Stimulated activated memory B cell treated with anti-CD40 and anti-IgM and Interleukin-4, amounts not matched to agents 10 μg/mL and 1 μg/mL and 100 μg/mL, for 72 hours (primary cell): Measurements from ENCODE around the gene OR2L3.
"Not testable (repeated sequence)": the region's sequence is repeated elsewhere in the genome, so short reads cannot be mapped to it uniquely, and the experiment has no call there.

Source experiments
- ATAC-seq: fragments of 150-1000 bp; cut with Tn5 transposase; 2 replicates; pipeline ENCODE4 v1.10.0; 2021
- H3K27ac Mint-ChIP-seq: one replicate; pipeline ENCODE4 v1.8.0; 2022; ENCODE audit warnings: mild to moderate bottlenecking, mixed read lengths
- H3K27me3 Mint-ChIP-seq: one replicate; pipeline ENCODE4 v1.8.0; 2022; ENCODE audit warnings: mixed read lengths
- H3K36me3 Mint-ChIP-seq: one replicate; pipeline ENCODE4 v1.8.0; 2022; ENCODE audit warnings: mixed read lengths
- H3K4me1 Mint-ChIP-seq: one replicate; pipeline ENCODE4 v1.8.0; 2022; ENCODE audit warnings: mixed read lengths
- H3K4me3 Mint-ChIP-seq: one replicate; pipeline ENCODE4 v1.8.0; 2022; ENCODE audit warnings: mild to moderate bottlenecking, moderate library complexity, mixed read lengths
- H3K9me3 Mint-ChIP-seq: one replicate; pipeline ENCODE4 v1.8.0; 2022; ENCODE audit warnings: mixed read lengths

Gene OR2L3

DNA sequence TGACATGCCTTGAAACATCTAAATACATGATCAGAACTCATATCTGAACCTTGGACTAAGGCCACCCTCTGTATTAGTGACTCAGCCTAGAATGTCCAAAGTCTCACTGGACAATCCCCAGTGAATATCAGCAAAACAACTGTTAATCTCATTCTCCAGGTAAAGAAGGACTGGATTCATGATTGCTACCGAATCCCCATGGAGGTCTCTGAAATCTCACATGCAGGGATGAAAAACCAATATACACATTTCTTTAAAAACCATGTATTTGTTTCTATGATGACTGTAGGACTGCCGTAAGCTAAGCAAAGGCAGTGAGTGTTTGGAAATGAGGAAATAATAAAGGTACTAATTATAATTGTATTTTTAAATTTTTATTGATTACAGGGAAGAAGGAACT is at the start of gene OR2L3:
Gene OR2L3 (plus strand): TSS at position 301 of the 400 bp plus-strand sequence. CDS start 13,846 bp downstream, outside the sequence.
- no peak for ATAC-seq
- Mint-ChIP-seq H3K27ac (no peak within 1 kb of the TSS), H3K4me3 (no peak within 1 kb of the TSS), H3K27me3 (no peaks in the 10 kb centered on the region), H3K4me1 (no peaks in the 10 kb centered on the region), H3K36me3 (no peaks in the 10 kb centered on the region), H3K9me3 (peaks cover 9% of the 10 kb centered on the region)

- peaks cover 3% of the 10 kb centered on the region for H3K9me3 Mint-ChIP-seq
- H3K27ac Mint-ChIP-seq, result no peak overlapping the region
- no peak for ATAC-seq
- H3K4me3 Mint-ChIP-seq, result no peak overlapping the region
- no peaks in the 10 kb centered on the region for H3K4me1 Mint-ChIP-seq
- no peaks in the 10 kb centered on the region for H3K27me3 Mint-ChIP-seq
- no peaks in the 10 kb centered on the region for H3K36me3 Mint-ChIP-seq
These were observed 47.8 kb upstream of the OR2L3 start for GRCh38 chr1:247998811-247999210.

- Mint-ChIP-seq H3K36me3 (no peaks in the 10 kb centered on the region), H3K4me1 (no peaks in the 10 kb centered on the region), H3K4me3 (no peak overlapping the region), H3K27ac (no peak overlapping the region), H3K9me3 (peaks cover 3% of the 10 kb centered on the region), H3K27me3 (no peaks in the 10 kb centered on the region)
- ATAC-seq, result no peak
These were observed 46.5 kb upstream of the OR2L3 start for GRCh38 chr1:248000169-248000568.

DNA sequence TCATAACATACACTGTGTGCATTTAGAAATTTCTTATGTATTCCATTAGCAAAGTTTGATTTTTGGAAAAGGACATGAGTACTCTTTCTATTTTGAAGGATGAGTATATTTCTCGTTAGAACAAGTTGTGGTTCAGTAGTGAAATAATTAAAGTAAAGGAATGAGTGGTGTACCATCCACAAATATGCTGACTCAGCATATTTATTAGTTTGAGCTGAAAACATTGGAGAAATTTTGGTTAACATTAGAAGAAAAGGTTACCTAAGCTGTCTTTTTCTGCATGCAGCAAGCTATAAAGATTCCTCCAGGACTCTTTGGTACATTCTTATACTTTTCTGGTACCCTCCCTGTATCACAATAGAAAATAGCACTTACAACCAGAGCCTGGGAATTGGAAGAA is 38.9 kb upstream of the OR2L3 start:
- H3K4me1 Mint-ChIP-seq, result no peaks in the 10 kb centered on the region
- ATAC-seq, result no peak
- H3K9me3 Mint-ChIP-seq, result peaks cover 24% of the 10 kb centered on the region
- no peaks in the 10 kb centered on the region for H3K36me3 Mint-ChIP-seq
- H3K27me3 Mint-ChIP-seq, result no peaks in the 10 kb centered on the region
- H3K4me3 Mint-ChIP-seq, result no peak overlapping the region
- H3K27ac Mint-ChIP-seq, result no peak overlapping the region

DNA sequence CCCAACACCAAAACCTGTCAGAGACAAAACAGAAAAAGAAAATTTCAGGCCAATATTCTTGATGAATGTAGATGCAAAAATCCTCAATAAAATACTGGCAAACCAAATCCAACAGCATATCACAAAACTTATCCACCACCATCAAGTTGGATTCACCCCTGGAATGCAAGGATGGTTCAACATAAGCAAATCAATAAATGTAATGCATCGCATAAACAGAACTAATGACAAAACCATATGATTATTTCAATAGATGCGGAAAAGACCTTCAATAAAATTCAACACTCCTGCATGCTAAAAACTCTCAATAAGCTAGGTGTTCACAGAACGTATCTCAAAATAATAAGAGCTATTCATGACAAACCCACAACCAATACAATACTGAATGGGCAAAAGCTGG is 37.0 kb upstream of the OR2L3 start:
- Mint-ChIP-seq H3K4me3 (no peak overlapping the region), H3K27me3 (no peaks in the 10 kb centered on the region), H3K4me1 (no peaks in the 10 kb centered on the region), H3K9me3 (peaks cover 21% of the 10 kb centered on the region), H3K36me3 (no peaks in the 10 kb centered on the region), H3K27ac (no peak overlapping the region)
- ATAC-seq, result no peak

DNA sequence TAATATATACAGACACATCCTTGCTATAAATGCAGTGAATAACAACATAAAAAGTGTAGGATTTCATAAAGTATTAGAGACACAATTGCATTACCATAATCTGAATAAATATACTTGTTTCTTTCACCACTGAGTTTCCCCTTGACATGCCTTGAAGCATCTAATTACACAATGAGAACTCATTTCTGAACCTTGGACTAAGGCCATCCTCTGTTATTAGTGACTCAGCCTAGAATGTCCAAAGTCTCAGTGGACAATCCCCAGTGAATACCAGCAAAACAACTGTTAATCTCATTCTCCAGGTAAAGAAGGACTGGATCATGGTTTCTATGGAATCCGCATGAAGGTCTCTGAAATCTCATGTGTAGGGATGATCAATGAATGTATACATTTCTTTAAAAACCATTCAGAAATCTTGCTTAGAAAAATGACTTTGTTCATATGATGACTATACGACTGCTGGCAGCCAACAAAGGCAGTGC is 33.4 kb upstream of the OR2L3 start, which contains the start of gene OR2L5:
Gene OR2L5 (plus strand): TSS at position 432 of the 482 bp plus-strand sequence. CDS start 8,288 bp downstream, outside the sequence.
- H3K36me3 Mint-ChIP-seq, result no peaks in the 10 kb centered on the region
- no peak for ATAC-seq
- H3K9me3 Mint-ChIP-seq, result peaks cover 21% of the 10 kb centered on the region
- no peak within 1 kb of the TSS for H3K27ac Mint-ChIP-seq
- no peaks in the 10 kb centered on the region for H3K27me3 Mint-ChIP-seq
- no peak within 1 kb of the TSS for H3K4me3 Mint-ChIP-seq
- H3K4me1 Mint-ChIP-seq, result no peaks in the 10 kb centered on the region

GRCh38 chr1:248015803-248016202 is 30.8 kb upstream of the OR2L3 start:
- Mint-ChIP-seq H3K9me3 (peaks cover 4% of the 10 kb centered on the region), H3K27me3 (no peaks in the 10 kb centered on the region), H3K4me3 (no peak overlapping the region), H3K36me3 (no peaks in the 10 kb centered on the region), H3K27ac (no peak overlapping the region), H3K4me1 (no peaks in the 10 kb centered on the region)
- no peak for ATAC-seq

DNA sequence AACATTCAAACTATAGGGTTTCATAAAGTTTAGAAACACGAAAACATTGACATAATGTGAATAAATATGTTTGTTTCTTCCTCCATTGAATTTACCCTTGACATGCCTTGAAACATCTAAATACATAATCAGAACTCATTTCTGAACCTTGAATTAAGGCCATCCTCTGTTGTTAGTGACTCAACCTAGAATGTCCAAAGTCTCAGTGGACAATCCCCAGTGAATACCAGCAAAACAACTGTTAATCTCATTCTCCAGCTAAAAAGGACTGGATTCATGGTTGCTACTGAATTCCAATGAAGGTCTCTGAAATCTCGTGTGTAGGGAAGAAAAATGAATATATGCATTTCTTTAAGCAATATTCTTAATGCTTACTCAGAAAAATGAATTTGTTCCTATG is 16.9 kb upstream of the OR2L3 start, which contains the start of gene OR2L2:
Gene OR2L2 (plus strand): TSS at position 301 of the 400 bp plus-strand sequence. CDS start 8,198 bp downstream, outside the sequence.
- H3K9me3 Mint-ChIP-seq, result peaks cover 10% of the 10 kb centered on the region
- no peak for ATAC-seq
- H3K4me1 Mint-ChIP-seq, result no peaks in the 10 kb centered on the region
- no peak within 1 kb of the TSS for H3K27ac Mint-ChIP-seq
- no peaks in the 10 kb centered on the region for H3K36me3 Mint-ChIP-seq
- no peaks in the 10 kb centered on the region for H3K27me3 Mint-ChIP-seq
- no peak within 1 kb of the TSS for H3K4me3 Mint-ChIP-seq

DNA sequence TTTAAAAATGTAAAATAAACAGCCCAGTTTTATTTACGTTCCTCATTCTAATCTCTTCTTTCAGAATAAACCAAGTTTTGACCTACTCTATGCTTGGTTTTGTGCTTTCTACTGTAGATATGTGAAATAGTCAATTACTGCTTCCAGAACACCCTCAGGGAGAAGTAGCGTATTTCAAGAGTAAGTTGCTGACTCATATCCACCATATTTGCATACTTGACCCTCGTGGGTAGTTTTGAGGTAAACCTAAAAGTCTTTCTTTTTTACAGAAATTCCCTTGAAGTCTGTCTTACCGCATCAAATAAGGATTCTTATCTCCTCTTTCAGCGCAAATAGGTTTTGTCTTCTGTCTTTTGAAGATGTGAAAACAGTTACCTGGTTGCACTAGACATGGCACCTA is 1.4 kb upstream of the OR2L3 start:
- Mint-ChIP-seq H3K9me3 (peaks cover 14% of the 10 kb centered on the region), H3K27me3 (no peaks in the 10 kb centered on the region), H3K27ac (no peak overlapping the region), H3K4me1 (no peaks in the 10 kb centered on the region), H3K4me3 (no peak overlapping the region), H3K36me3 (no peaks in the 10 kb centered on the region)
- ATAC-seq, result no peak

DNA sequence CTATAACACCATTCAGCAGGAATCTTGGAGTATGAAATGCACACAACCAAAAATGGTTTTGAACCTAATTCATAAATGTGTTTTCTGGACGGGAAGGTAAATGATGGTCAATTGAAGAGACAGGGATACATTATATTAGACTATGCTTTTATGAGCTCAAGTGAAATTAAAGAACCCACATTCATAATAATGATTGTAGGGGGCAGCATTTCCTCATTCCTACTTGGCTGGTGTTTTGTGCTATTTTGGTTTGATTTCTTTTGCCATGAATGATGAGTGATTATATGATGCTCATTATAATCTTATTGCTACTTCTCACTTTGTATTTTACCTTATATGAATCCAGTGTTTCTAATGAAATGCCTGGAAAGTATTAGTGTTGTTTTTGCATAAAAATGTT is 372 bp downstream of the OR2L3 start:
- H3K36me3 Mint-ChIP-seq, result no peaks in the 10 kb centered on the region

DNA sequence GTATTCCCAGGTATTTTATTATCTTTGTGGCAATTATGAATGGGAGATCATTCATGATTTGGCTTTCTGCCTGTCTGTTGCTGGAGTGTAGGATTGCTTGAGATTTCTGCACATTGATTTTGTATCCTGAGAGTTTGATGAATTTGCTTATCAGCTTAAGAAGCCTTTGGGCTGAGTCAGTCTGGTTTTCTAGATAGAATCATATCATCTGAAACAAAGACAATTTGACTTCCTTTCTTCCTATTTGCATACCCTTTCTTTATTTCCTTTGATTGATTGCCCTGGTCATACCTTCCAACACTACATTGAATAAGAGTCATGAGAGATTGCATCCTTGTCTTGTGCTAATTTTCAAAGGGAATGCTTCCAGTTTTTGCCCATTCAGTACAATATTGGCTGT is 8.0 kb downstream of the OR2L3 start:
- no peak overlapping the region for H3K4me3 Mint-ChIP-seq
- no peak overlapping the region for H3K27ac Mint-ChIP-seq
- H3K27me3 Mint-ChIP-seq, result no peaks in the 10 kb centered on the region
- H3K9me3 Mint-ChIP-seq, result peaks cover 6% of the 10 kb centered on the region
- H3K4me1 Mint-ChIP-seq, result no peaks in the 10 kb centered on the region
- no peak for ATAC-seq
- no peaks in the 10 kb centered on the region for H3K36me3 Mint-ChIP-seq

More for the DNA sequence above, 372 bp downstream of the OR2L3 start:
- Mint-ChIP-seq H3K27me3 (no peaks in the 10 kb centered on the region), H3K4me1 (no peaks in the 10 kb centered on the region), H3K9me3 (peaks cover 9% of the 10 kb centered on the region), H3K4me3 (no peak overlapping the region), H3K27ac (no peak overlapping the region)
- no peak for ATAC-seq

GRCh38 chr1:248055261-248055660 is 8.6 kb downstream of the OR2L3 start:
- no peaks in the 10 kb centered on the region for H3K27me3 Mint-ChIP-seq
- no peak overlapping the region for H3K4me3 Mint-ChIP-seq
- no peaks in the 10 kb centered on the region for H3K36me3 Mint-ChIP-seq
- no peak for ATAC-seq
- no peak overlapping the region for H3K27ac Mint-ChIP-seq
- peaks cover 6% of the 10 kb centered on the region for H3K9me3 Mint-ChIP-seq
- no peaks in the 10 kb centered on the region for H3K4me1 Mint-ChIP-seq

DNA sequence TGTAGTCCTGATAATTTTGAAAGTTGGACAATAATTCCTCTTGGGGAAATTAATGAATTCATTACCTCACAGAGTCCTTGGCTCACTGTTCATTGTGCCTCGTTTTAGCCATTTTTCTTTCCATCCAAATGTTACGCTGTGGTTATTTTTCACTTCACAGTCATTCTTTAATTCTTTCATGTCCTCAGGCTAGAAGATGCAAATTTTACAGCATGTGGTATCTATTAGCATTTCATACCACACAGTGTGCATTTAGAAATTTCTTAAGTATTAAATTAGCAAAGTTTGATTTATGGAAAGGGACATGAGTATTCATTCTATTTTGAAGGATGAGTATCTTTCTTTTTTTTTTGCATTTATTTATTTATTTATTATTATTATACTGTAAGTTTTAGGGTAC is 18.4 kb downstream of the OR2L3 start:
- Mint-ChIP-seq H3K36me3 (no peaks in the 10 kb centered on the region), H3K9me3 (peaks cover 3% of the 10 kb centered on the region), H3K4me1 (no peaks in the 10 kb centered on the region), H3K4me3 (no peak overlapping the region), H3K27ac (no peak overlapping the region), H3K27me3 (peaks cover 11% of the 10 kb centered on the region)
- ATAC-seq, result no peak

DNA sequence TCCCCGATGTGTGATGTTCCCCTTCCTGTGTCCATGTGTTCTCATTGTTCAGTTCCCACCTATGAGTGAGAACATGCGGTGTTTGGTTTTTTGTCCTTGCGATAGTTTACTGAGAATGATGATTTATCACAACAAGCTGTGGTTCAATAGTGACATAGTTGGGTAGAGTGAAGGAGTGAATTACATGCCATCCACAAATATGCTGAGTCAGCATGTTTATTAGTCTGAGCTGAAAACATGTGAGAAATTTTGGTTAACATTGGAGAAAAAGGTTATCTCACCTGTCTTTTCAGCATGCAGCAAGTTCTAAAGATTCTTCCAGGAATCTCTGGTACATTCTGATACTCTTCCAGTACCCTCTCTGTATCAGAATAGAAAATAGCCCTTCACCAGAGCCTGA is 19.0 kb downstream of the OR2L3 start:
- Mint-ChIP-seq H3K4me3 (no peak overlapping the region), H3K4me1 (no peaks in the 10 kb centered on the region), H3K27ac (no peak overlapping the region), H3K9me3 (peaks cover 5% of the 10 kb centered on the region), H3K27me3 (peaks cover 11% of the 10 kb centered on the region), H3K36me3 (no peaks in the 10 kb centered on the region)
- no peak for ATAC-seq

DNA sequence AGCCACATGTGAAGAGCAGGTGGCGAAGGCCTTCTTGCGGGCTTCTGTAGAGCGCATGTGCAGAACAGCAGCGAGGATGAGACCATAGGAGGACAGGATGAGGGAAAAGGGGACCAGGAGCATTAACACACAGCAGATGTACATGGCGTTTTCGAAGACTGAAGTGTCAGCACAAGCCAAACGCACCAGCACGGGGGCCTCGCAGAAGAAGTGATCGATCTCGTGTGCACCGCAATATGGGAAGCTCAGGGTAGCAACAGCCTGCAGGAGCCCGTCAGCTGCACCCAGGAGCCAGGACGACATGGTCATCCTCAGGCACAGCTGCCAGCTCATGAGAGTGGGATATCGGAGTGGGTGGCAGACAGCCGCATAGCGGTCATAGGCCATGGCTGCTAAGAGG is 37.2 kb downstream of the OR2L3 start:
- not testable (repeated sequence) for H3K27ac Mint-ChIP-seq, H3K4me1 Mint-ChIP-seq, H3K27me3 Mint-ChIP-seq, H3K36me3 Mint-ChIP-seq, H3K9me3 Mint-ChIP-seq, H3K4me3 Mint-ChIP-seq
- ATAC-seq, result peak; percentile 12

DNA sequence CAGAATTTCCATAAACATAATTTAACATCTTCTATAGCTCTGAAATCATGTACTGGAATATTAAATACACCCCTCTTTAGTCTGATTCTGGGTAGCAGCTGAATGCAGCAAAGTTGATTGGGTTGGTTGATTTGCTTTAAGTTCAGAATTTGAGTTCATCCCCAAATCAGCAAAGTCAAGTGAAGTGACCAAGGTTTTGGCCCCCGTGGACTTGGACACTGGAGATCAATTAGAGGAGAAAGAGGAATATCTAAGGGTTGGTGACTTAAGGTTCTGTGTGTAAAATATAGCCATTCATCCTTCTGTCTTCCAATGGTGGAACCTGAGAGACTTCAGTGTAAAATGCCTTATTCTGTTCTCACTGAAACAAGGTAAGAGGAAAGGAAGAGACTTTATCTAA is 48.2 kb downstream of the OR2L3 start, which contains the start of gene OR2L13:
Gene OR2L13 (plus strand): TSS at position 301 of the 400 bp plus-strand sequence. CDS start 4,192 bp downstream, outside the sequence.
- Mint-ChIP-seq H3K27ac (no peak within 1 kb of the TSS), H3K9me3 (peaks cover 9% of the 10 kb centered on the region), H3K27me3 (no peaks in the 10 kb centered on the region), H3K4me3 (no peak within 1 kb of the TSS), H3K4me1 (no peaks in the 10 kb centered on the region), H3K36me3 (no peaks in the 10 kb centered on the region)
- ATAC-seq, result no peak

- H3K4me1 Mint-ChIP-seq, result no peaks in the 10 kb centered on the region
- no peaks in the 10 kb centered on the region for H3K36me3 Mint-ChIP-seq
- no peak overlapping the region for H3K27ac Mint-ChIP-seq
- H3K4me3 Mint-ChIP-seq, result no peak overlapping the region
- peaks cover 2% of the 10 kb centered on the region for H3K9me3 Mint-ChIP-seq
- no peak for ATAC-seq
- H3K27me3 Mint-ChIP-seq, result no peaks in the 10 kb centered on the region
These were observed 51.9 kb downstream of the OR2L3 start for GRCh38 chr1:248098529-248098928.
